GM12891 (cell line): ENCODE results near the gene ZNF44.

Source experiments
- DNase-seq: peaks from one replicate; pipeline ENCODE4 v3.0.0; 2011; ENCODE audit warnings: low spot score; ENCODE audit not compliant: insufficient read length
- FAIRE-seq: peaks from 2 replicates; lab custom pipeline; 2011; peaks lifted over from hg19 to GRCh38; lab: Jason Lieb, UNC
- PAX5 ChIP-seq: IDR thresholded peaks from 2 replicates; pipeline ENCODE4 v1.6.1; 2011; ENCODE audit warnings: low read length, moderate library complexity, mild to moderate bottlenecking; ENCODE audit not compliant: insufficient read depth, severe bottlenecking
- POLR2A ChIP-seq: IDR thresholded peaks from 2 replicates; pipeline ENCODE4 v1.6.1; 2011; ENCODE audit warnings: low read depth, low read length, control low read depth
- POLR2AphosphoS5 ChIP-seq: IDR thresholded peaks from 2 replicates; pipeline ENCODE4 v1.6.1; 2011; ENCODE audit warnings: low read depth, low read length, control low read depth
- POU2F2 ChIP-seq: IDR thresholded peaks from 2 replicates; pipeline ENCODE4 v1.6.1; 2011; ENCODE audit warnings: low read depth, mild to moderate bottlenecking, control low read depth, low read length, moderate library complexity
- SPI1 ChIP-seq: IDR thresholded peaks from 2 replicates; pipeline ENCODE4 v1.6.1; 2011; ENCODE audit warnings: low read depth, low read length, control low read depth
- TAF1 ChIP-seq: IDR thresholded peaks from 2 replicates; pipeline ENCODE4 v1.6.1; 2011; ENCODE audit warnings: low read depth, low read length, control low read depth

The ZNF44 gene

GRCh38 chr19:12230751-12231733, 63.6 kb downstream of the ZNF44 start:
- TF ChIP-seq TAF1 (no peak), PAX5 (no peak), POLR2A (no peak), POU2F2 (no peak)
- FAIRE-seq (no peak), DNase-seq (no peak)

GRCh38 chr19:12229990-12230389, 64.7 kb downstream of the ZNF44 start:
- FAIRE-seq (no peak), DNase-seq (no peak)
- TF ChIP-seq POLR2AphosphoS5 (no peak), SPI1 (no peak), POU2F2 (no peak), POLR2A (no peak), PAX5 (no peak), TAF1 (no peak)

- TF ChIP-seq PAX5 (no peak), POLR2A (no peak), SPI1 (no peak), TAF1 (no peak), POLR2AphosphoS5 (no peak), POU2F2 (no peak)
- DNase-seq (no peak), FAIRE-seq (no peak)
Measured at GRCh38 chr19:12224676-12225075, 70.0 kb downstream of the ZNF44 start.

- no peak for DNase-seq
- no peak for FAIRE-seq
- TF ChIP-seq PAX5 (no peak), POLR2A (no peak), TAF1 (no peak), POU2F2 (no peak), POLR2AphosphoS5 (no peak), SPI1 (no peak)
Measured at GRCh38 chr19:12222980-12223630, 71.6 kb downstream of the ZNF44 start.
